ENCODE results near the gene MYMX. TPM values are rescaled to one million over a fixed set of nuclear protein-coding genes. Genes with fewer than 3 reads are reported as not detected.

The MYMX gene
- polyA plus RNA-seq, 1 donor from 2014 or later: not detected

DNA sequence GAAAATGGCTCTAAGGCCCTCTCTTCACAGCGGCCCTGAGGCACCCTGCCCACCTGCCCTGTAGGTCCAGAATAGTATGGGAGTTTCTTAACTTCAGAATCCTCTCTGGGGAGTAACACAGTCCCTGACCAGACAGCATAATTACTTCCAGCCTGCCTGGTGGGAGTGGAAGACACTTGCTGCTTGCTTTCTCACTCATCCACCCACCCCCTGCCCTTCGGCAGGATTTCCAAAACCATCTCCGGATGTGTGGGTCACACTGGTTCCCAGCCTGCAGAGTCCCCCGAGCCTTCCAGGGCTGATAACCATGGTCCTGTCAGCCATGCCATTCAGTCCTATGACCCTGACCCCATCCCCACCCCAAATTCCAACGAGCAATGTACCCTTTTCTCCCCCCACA, 12.1 kb downstream of the MYMX start:
- Histone ChIP-seq H3K4me3 (ENCODE audit: low read length) (no peak overlapping the region), H3K36me3 (ENCODE audit: insufficient read depth, low read length) (no peaks in the 10 kb centered on the region), H3K9ac (ENCODE audit: low read length) (no peak overlapping the region), H3F3A (ENCODE audit: insufficient read depth, low read length, poor library complexity, severe bottlenecking) (no peaks in the 10 kb centered on the region), H3K4me2 (ENCODE audit: low read length) (no peak overlapping the region), H3K27me3 (ENCODE audit: insufficient read depth, low read depth, low read length) (no peaks in the 10 kb centered on the region), H3K9me2 (ENCODE audit: insufficient read depth, low read length) (no peaks in the 10 kb centered on the region), H3K27ac (ENCODE audit: low read length) (no peak overlapping the region), H4K20me1 (ENCODE audit: insufficient read depth) (no peaks in the 10 kb centered on the region), H3K9me3 (ENCODE audit: low read length) (no peaks in the 10 kb centered on the region), H3K79me2 (replicated peaks; ENCODE audit: insufficient read depth, low read length) (peaks cover 3% of the 10 kb centered on the region), H2AFZ (ENCODE audit: low read depth, low read length) (no peak overlapping the region)
- TF ChIP-seq, protein P1, sequence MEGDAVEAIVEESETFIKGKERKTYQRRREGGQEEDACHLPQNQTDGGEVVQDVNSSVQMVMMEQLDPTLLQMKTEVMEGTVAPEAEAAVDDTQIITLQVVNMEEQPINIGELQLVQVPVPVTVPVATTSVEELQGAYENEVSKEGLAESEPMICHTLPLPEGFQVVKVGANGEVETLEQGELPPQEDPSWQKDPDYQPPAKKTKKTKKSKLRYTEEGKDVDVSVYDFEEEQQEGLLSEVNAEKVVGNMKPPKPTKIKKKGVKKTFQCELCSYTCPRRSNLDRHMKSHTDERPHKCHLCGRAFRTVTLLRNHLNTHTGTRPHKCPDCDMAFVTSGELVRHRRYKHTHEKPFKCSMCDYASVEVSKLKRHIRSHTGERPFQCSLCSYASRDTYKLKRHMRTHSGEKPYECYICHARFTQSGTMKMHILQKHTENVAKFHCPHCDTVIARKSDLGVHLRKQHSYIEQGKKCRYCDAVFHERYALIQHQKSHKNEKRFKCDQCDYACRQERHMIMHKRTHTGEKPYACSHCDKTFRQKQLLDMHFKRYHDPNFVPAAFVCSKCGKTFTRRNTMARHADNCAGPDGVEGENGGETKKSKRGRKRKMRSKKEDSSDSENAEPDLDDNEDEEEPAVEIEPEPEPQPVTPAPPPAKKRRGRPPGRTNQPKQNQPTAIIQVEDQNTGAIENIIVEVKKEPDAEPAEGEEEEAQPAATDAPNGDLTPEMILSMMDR (IDR thresholded peaks at IDR 0.05; ENCODE audit: poor library complexity, severe bottlenecking): no peak
- TF ChIP-seq EP300 (conservative IDR thresholded peaks at IDR 0.05; ENCODE audit: poor library complexity, severe bottlenecking): no peak
- TF ChIP-seq MXI1 (conservative IDR thresholded peaks at IDR 0.05; ENCODE audit: poor library complexity, severe bottlenecking): no peak
- no peak for TF ChIP-seq EZH2 (IDR thresholded peaks at IDR 0.05; ENCODE audit: borderline replicate concordance, insufficient read depth, low read length, poor library complexity, severe bottlenecking)
- no peak for TF ChIP-seq RAD21 (conservative IDR thresholded peaks at IDR 0.05)
- TF ChIP-seq, protein P2, sequence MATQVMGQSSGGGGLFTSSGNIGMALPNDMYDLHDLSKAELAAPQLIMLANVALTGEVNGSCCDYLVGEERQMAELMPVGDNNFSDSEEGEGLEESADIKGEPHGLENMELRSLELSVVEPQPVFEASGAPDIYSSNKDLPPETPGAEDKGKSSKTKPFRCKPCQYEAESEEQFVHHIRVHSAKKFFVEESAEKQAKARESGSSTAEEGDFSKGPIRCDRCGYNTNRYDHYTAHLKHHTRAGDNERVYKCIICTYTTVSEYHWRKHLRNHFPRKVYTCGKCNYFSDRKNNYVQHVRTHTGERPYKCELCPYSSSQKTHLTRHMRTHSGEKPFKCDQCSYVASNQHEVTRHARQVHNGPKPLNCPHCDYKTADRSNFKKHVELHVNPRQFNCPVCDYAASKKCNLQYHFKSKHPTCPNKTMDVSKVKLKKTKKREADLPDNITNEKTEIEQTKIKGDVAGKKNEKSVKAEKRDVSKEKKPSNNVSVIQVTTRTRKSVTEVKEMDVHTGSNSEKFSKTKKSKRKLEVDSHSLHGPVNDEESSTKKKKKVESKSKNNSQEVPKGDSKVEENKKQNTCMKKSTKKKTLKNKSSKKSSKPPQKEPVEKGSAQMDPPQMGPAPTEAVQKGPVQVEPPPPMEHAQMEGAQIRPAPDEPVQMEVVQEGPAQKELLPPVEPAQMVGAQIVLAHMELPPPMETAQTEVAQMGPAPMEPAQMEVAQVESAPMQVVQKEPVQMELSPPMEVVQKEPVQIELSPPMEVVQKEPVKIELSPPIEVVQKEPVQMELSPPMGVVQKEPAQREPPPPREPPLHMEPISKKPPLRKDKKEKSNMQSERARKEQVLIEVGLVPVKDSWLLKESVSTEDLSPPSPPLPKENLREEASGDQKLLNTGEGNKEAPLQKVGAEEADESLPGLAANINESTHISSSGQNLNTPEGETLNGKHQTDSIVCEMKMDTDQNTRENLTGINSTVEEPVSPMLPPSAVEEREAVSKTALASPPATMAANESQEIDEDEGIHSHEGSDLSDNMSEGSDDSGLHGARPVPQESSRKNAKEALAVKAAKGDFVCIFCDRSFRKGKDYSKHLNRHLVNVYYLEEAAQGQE (IDR thresholded peaks at IDR 0.05; ENCODE audit: borderline replicate concordance): no peak
- TF ChIP-seq SMC3 (conservative IDR thresholded peaks at IDR 0.05; ENCODE audit: poor library complexity): no peak
- no peak for TF ChIP-seq POLR2AphosphoS5 (IDR thresholded peaks at IDR 0.05)
- no peak for TF ChIP-seq TAF1 (IDR thresholded peaks at IDR 0.05; ENCODE audit: low read depth)

DNA sequence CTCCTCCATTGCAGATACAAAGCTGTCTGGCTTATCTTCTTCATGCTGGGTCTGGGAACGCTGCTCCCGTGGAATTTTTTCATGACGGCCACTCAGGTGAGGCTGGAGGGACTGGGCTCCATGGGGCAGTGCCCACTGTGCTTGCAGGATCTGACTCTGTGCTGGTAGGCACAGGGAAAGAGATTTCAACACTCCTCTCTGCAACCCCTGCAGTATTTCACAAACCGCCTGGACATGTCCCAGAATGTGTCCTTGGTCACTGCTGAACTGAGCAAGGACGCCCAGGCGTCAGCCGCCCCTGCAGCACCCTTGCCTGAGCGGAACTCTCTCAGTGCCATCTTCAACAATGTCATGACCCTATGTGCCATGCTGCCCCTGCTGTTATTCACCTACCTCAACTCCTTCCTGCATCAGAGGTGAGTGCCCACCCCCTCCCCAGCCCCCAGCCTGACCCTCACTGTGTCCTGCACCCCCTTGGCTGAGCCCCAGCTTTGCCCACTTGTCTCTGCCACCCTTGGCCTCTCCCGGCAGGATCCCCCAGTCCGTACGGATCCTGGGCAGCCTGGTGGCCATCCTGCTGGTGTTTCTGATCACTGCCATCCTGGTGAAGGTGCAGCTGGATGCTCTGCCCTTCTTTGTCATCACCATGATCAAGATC, 12.8 kb downstream of the MYMX start:
- Histone ChIP-seq H3K36me3 (ENCODE audit: insufficient read depth, low read length) (no peaks in the 10 kb centered on the region), H3K27me3 (ENCODE audit: insufficient read depth, low read depth, low read length) (no peaks in the 10 kb centered on the region), H3K4me3 (ENCODE audit: low read length) (no peak overlapping the region), H3K9me2 (ENCODE audit: insufficient read depth, low read length) (no peaks in the 10 kb centered on the region), H3K9me3 (ENCODE audit: low read length) (no peaks in the 10 kb centered on the region), H3K27ac (ENCODE audit: low read length) (no peak overlapping the region), H3F3A (ENCODE audit: insufficient read depth, low read length, poor library complexity, severe bottlenecking) (no peaks in the 10 kb centered on the region), H4K20me1 (ENCODE audit: insufficient read depth) (no peaks in the 10 kb centered on the region), H3K79me2 (replicated peaks; ENCODE audit: insufficient read depth, low read length) (peaks cover 3% of the 10 kb centered on the region), H3K4me2 (ENCODE audit: low read length) (no peak overlapping the region), H2AFZ (ENCODE audit: low read depth, low read length) (no peak overlapping the region), H3K9ac (ENCODE audit: low read length) (no peak overlapping the region)
- TF ChIP-seq MXI1 (conservative IDR thresholded peaks at IDR 0.05; ENCODE audit: poor library complexity, severe bottlenecking): no peak
- no peak for TF ChIP-seq EP300 (conservative IDR thresholded peaks at IDR 0.05; ENCODE audit: poor library complexity, severe bottlenecking)
- TF ChIP-seq EZH2 (IDR thresholded peaks at IDR 0.05; ENCODE audit: borderline replicate concordance, insufficient read depth, low read length, poor library complexity, severe bottlenecking): no peak
- TF ChIP-seq, protein P1 (IDR thresholded peaks at IDR 0.05; ENCODE audit: poor library complexity, severe bottlenecking): no peak
- TF ChIP-seq, protein P2 (IDR thresholded peaks at IDR 0.05; ENCODE audit: borderline replicate concordance): no peak
- TF ChIP-seq SMC3 (conservative IDR thresholded peaks at IDR 0.05; ENCODE audit: poor library complexity): no peak
- no peak for TF ChIP-seq RAD21 (conservative IDR thresholded peaks at IDR 0.05)
- no peak for TF ChIP-seq POLR2AphosphoS5 (IDR thresholded peaks at IDR 0.05)
- no peak for TF ChIP-seq TAF1 (IDR thresholded peaks at IDR 0.05; ENCODE audit: low read depth)

All from neural cell (in vitro differentiated cells).